Peyer's patch (tissue), 4 donors: ENCODE data around the gene MRPL14. TPM values are rescaled to one million over a fixed set of nuclear protein-coding genes. Genes with fewer than 3 reads are reported as not detected.
A peak's percentile ranks its signal among the peaks of the same experiment; 100 is the strongest.

Source experiments
- DNase-seq, 3 donors: peaks; one replicate each; pipeline ENCODE4 v3.0.0-alpha.2; 2017 to 2019
- H3K27ac ChIP-seq, 4 donors: fragments of 200-600 bp; sonication (generic); one replicate each; pipeline ENCODE4 v1.5.1; 2016 to 2019
- H3K27me3 ChIP-seq, 2 donors: fragments of 200-600 bp; sonication (generic); one replicate each; pipeline ENCODE4 v1.5.1; 2019
- H3K36me3 ChIP-seq, 3 donors: fragments of 200-600 bp; sonication (generic); one replicate each; pipeline ENCODE4 v1.5.1; 2016 to 2019
- H3K4me1 ChIP-seq, 4 donors: fragments of 200-600 bp; sonication (generic); one replicate each; pipeline ENCODE4 v1.5.1; 2016 to 2019
- H3K4me3 ChIP-seq, 4 donors: fragments of 200-600 bp; sonication (generic); 1 replicate in 3 of 4; 2 replicates in 1 of 4; pipeline ENCODE4 v1.5.1; 2016 to 2019; ENCODE audit warnings: mild to moderate bottlenecking in 1 of 4
- H3K9me3 ChIP-seq, 4 donors: fragments of 200-600 bp; sonication (generic); one replicate each; pipeline ENCODE4 v1.5.1; 2016 to 2019; ENCODE audit warnings: mild to moderate bottlenecking in 1 of 4
- POLR2A ChIP-seq, 2 donors: fragments of 450-650 bp; IDR thresholded peaks; one replicate each; pipeline ENCODE4 v1.5.1; 2017; ENCODE audit warnings: antibody characterized with exemption in 2 of 2, mild to moderate bottlenecking in 2 of 2, moderate library complexity in 2 of 2
- total RNA-seq, 4 donors: library from RNA; depleted of rRNA; stranded (reverse); fragments of >200 nt; gene quantifications; one replicate each; pipeline ENCODE4 v1.1.0, GENCODE V29; 2016
- TF ChIP-seq, protein P1 (sequence below), 6 experiments: fragments of 450-650 bp in 4 of 6; fragments of 200-600 bp in 2 of 6; sonication (generic) in 1 of 6; IDR thresholded peaks; one replicate each; pipeline ENCODE4 v1.5.1; 2017 to 2019; ENCODE audit warnings: antibody characterized with exemption in 6 of 6, mild to moderate bottlenecking in 3 of 6, moderate library complexity in 1 of 6

MRPL14 gene
- total RNA-seq, 4 donors from 2014 or later: 35.5 to 51.1 (median 42.6) TPM

DNA sequence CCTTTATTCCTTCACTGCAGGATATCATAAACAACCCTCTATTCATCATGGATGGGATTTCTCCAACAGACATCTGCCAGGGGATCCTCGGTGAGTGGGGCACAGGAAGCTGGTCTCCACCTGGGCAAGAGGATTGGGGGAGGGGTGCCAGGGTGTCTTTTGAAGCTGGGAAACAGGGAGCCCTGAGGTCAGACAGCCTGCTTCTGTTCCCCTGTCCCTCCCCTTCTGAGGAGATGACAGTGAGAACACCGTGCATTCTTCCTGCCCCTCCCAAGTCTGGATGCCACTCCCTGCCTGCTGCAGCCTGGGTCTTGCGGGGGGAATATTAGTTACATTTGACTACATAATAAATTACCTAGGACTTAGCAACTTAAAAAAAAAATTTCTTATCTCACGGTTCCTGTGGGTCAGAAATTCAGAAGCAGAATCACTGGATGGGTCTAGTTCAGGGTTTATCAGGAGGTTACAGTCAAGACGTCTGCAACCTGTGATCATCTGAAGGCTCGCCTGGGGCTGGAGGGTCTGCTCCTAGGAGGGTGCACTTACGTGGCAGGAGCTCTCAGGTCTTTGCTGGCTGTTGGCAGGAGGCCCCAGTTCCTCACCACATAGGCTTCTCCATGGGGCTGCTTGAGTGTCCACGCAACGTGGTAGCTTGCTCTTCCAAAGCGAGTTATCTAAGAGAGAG, 42.8 kb upstream of the MRPL14 start:
- Histone ChIP-seq H3K36me3 (no peaks in the 10 kb centered on the region), H3K27me3 (no peaks in the 10 kb centered on the region), H3K4me1 (peaks cover 0 to 21% (median 0%) of the 10 kb centered on the region in 4 donors), H3K27ac (no peak overlapping the region), H3K9me3 (no peaks in the 10 kb centered on the region), H3K4me3 (no peak overlapping the region)
- no peak for DNase-seq
- TF ChIP-seq, protein P1, sequence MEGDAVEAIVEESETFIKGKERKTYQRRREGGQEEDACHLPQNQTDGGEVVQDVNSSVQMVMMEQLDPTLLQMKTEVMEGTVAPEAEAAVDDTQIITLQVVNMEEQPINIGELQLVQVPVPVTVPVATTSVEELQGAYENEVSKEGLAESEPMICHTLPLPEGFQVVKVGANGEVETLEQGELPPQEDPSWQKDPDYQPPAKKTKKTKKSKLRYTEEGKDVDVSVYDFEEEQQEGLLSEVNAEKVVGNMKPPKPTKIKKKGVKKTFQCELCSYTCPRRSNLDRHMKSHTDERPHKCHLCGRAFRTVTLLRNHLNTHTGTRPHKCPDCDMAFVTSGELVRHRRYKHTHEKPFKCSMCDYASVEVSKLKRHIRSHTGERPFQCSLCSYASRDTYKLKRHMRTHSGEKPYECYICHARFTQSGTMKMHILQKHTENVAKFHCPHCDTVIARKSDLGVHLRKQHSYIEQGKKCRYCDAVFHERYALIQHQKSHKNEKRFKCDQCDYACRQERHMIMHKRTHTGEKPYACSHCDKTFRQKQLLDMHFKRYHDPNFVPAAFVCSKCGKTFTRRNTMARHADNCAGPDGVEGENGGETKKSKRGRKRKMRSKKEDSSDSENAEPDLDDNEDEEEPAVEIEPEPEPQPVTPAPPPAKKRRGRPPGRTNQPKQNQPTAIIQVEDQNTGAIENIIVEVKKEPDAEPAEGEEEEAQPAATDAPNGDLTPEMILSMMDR (IDR thresholded peaks at IDR 0.05): no peak
- no peak for TF ChIP-seq POLR2A (IDR thresholded peaks at IDR 0.05)

DNA sequence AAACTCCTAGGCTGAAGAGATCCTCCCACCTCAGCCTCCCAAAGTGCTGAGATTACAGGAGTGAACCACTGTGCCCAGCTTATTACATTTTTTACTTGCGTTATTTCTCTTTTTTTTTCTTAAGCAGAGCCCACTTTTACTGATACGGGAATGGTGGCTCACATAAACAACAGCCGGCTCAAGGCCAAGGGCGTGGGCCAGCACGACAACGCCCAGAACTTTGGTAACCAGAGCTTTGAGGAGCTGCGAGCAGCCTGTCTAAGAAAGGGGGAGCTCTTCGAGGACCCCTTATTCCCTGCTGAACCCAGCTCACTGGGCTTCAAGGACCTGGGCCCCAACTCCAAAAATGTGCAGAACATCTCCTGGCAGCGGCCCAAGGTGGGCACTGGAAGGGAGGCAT, 41.9 kb upstream of the MRPL14 start:
- Histone ChIP-seq H3K9me3 (no peaks in the 10 kb centered on the region), H3K4me1 (peaks cover 0 to 21% (median 0%) of the 10 kb centered on the region in 4 donors), H3K27me3 (no peaks in the 10 kb centered on the region), H3K36me3 (no peaks in the 10 kb centered on the region), H3K27ac (no peak overlapping the region), H3K4me3 (no peak overlapping the region)
- peak in 2 of 3 donors; percentile 68 to 74 for DNase-seq
- TF ChIP-seq, protein P1 (IDR thresholded peaks at IDR 0.05): no peak
- no peak for TF ChIP-seq POLR2A (IDR thresholded peaks at IDR 0.05)

DNA sequence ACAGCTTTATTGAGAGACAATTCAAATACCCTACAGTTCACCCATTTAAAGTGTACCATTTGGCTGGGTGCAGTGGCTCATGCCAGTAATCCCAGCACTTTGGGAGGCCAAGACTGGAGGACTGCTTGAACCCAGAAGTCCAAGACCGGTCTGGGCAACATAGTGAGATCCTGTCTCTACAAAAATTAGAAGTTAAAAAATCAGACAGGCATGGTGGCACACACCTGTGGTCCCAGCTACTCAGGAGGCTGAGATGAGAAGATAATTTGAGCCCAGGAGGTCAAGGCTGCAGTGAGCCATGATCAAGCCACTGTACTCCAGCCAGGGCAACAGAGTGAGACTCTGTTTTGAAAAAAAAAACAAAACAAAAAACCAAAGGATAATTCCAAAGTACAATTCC, 40.3 kb upstream of the MRPL14 start:
- no peak for TF ChIP-seq POLR2A (IDR thresholded peaks at IDR 0.05)
- TF ChIP-seq, protein P1 (IDR thresholded peaks at IDR 0.05): no peak
- Histone ChIP-seq H3K27ac (no peak overlapping the region), H3K4me3 (no peak overlapping the region)

DNA sequence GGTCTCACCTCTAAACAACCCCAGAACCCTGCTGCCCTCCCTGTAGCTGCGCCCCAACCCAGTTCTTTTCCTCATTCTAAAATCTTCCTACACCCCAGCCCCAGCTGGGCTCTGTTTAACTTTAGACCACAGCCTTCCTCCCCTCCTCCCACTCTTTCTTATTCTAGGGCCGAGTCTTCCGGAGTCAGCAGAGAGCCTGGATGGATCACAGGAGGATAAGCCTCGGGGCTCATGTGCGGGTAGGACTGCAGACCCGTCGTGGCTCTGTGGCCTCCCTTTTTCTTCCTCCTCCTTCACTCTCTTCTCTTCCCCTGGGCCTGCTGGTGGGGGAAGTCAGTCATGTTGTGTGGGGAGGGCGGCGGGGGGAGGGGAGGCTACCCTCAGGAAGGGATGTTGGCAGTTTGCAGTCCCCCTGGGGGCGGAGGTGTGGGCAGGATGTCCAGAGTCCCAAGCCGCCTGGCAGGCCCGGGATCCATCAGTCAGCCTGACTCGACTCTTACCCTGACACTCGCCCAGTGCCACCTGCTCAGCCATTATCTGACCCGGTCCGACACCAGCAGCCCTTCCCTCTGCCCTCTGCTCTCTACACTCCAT, 39.4 kb upstream of the MRPL14 start:
- no peak overlapping the region for H3K4me3 ChIP-seq
- no peaks in the 10 kb centered on the region for H3K36me3 ChIP-seq
- no peaks in the 10 kb centered on the region for H3K27me3 ChIP-seq
- peaks cover 0 to 14% (median 0%) of the 10 kb centered on the region in 4 donors for H3K4me1 ChIP-seq
- TF ChIP-seq, protein P1 (IDR thresholded peaks at IDR 0.05): no peak
- H3K9me3 ChIP-seq: no peaks in the 10 kb centered on the region
- no peak for DNase-seq
- no peak overlapping the region for H3K27ac ChIP-seq

More for the DNA sequence above, 40.3 kb upstream of the MRPL14 start:
- no peak for DNase-seq
- H3K36me3 ChIP-seq: no peaks in the 10 kb centered on the region
- peaks cover 0 to 15% (median 0%) of the 10 kb centered on the region in 4 donors for H3K4me1 ChIP-seq
- no peaks in the 10 kb centered on the region for H3K9me3 ChIP-seq
- H3K27me3 ChIP-seq: no peaks in the 10 kb centered on the region

DNA sequence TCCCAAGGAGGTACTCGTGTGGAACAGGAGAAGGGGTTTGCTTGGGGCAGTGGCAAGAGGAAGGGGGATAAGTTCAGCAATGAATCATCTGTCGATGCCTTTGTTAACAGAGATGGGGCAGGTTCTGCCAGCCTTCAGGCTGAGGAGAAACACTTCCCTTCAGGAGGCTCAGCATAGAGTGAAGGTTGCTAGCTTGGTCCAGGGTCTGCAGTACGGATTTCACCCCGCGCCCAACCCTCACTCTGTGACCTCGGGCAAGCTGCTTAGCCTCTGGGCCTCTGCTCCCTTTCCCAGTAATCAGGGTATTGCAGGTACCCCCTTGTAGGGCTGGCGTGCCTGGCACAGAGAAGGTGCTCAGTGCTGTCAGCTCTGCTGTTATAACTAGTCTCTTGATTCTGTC, 38.9 kb upstream of the MRPL14 start:
- H3K9me3 ChIP-seq: no peaks in the 10 kb centered on the region
- no peak overlapping the region for H3K4me3 ChIP-seq
- no peaks in the 10 kb centered on the region for H3K36me3 ChIP-seq
- TF ChIP-seq, protein P1 (IDR thresholded peaks at IDR 0.05): no peak
- no peak for TF ChIP-seq POLR2A (IDR thresholded peaks at IDR 0.05)
- H3K4me1 ChIP-seq: peaks cover 0 to 14% (median 0%) of the 10 kb centered on the region in 4 donors
- DNase-seq: no peak
- no peaks in the 10 kb centered on the region for H3K27me3 ChIP-seq
- H3K27ac ChIP-seq: no peak overlapping the region
